Measurements from ENCODE around the gene PDGFRB. TPM values are rescaled to one million over a fixed set of nuclear protein-coding genes. Genes with fewer than 3 reads are reported as not detected.

PDGFRB gene
- total RNA-seq, 2 donors from 2014 or later = 24.1 to 34.2 TPM

- Histone ChIP-seq H3K4me3 (no peak overlapping the region), H3K27ac (peak overlapping the region in 1 of 4 donors; percentile 44), H3K36me3 (replicated peaks in 1 of 2; ENCODE audit: insufficient read depth in 1 of 2, low read depth in 2 of 2) (no peaks in the 10 kb centered on the region), H3K4me1 (no peaks in the 10 kb centered on the region), H3K27me3 (no peaks in the 10 kb centered on the region), H3K9me3 (no peaks in the 10 kb centered on the region)
- TF ChIP-seq POLR2A (IDR thresholded peaks at IDR 0.05) (no peak), CTCF (IDR thresholded peaks at IDR 0.05) (no peak)
- DNase-seq (no peak), ATAC-seq (no peak)
- 39 to 55% methylated on average over 4 of the region's 4 CpGs for WGBS, 2 donors
- intact Hi-C loops (cut with DNase I) = loop anchor here (10.0 kb wide), 1 partner anchor 278 kb away; no protein-coding TSS in a partner anchor
These were observed 895 bp upstream of the PDGFRB start for GRCh38 chr5:150156540-150156939.

- Histone ChIP-seq H3K9me3 (no peaks in the 10 kb centered on the region), H3K27me3 (no peaks in the 10 kb centered on the region), H3K36me3 (replicated peaks in 1 of 2; ENCODE audit: insufficient read depth in 1 of 2, low read depth in 2 of 2) (no peaks in the 10 kb centered on the region), H3K4me3 (no peak overlapping the region), H3K27ac (peak overlapping the region in 1 of 4 donors; percentile 44), H3K4me1 (no peaks in the 10 kb centered on the region)
- no peak for ATAC-seq
- TF ChIP-seq POLR2A (IDR thresholded peaks at IDR 0.05) = no peak
- no peak for TF ChIP-seq CTCF (IDR thresholded peaks at IDR 0.05)
- no peak for DNase-seq
- 17 to 33% methylated on average over 9 of the region's 9 CpGs for WGBS, 2 donors
- intact Hi-C loops (cut with DNase I) = loop anchor here (10.0 kb wide), 1 partner anchor 279 kb away; no protein-coding TSS in a partner anchor
These were observed 353 bp upstream of the PDGFRB start for GRCh38 chr5:150156027-150156368.

GRCh38 chr5:150154618-150155128 lies 972 bp downstream of the PDGFRB start:
- Histone ChIP-seq H3K27ac (peak overlapping the region in 2 of 4 donors; percentile 9 to 34), H3K4me1 (no peaks in the 10 kb centered on the region), H3K4me3 (no peak overlapping the region), H3K27me3 (no peaks in the 10 kb centered on the region), H3K9me3 (no peaks in the 10 kb centered on the region), H3K36me3 (replicated peaks in 1 of 2; ENCODE audit: insufficient read depth in 1 of 2, low read depth in 2 of 2) (no peaks in the 10 kb centered on the region)
- 68% methylated on average over 6 to 7 of the region's 7 CpGs for WGBS, 2 donors
- DNase-seq (no peak), ATAC-seq (no peak)
- intact Hi-C loops (cut with DNase I) = loop anchor here (10.0 kb wide), 1 partner anchor 280 kb away; no protein-coding TSS in a partner anchor
- TF ChIP-seq POLR2A (IDR thresholded peaks at IDR 0.05) = peak in 1 of 3 donors; percentile 1
- no peak for TF ChIP-seq CTCF (IDR thresholded peaks at IDR 0.05)

GRCh38 chr5:150153957-150154617 lies 1.6 kb downstream of the PDGFRB start:
- Histone ChIP-seq H3K27me3 (no peaks in the 10 kb centered on the region), H3K9me3 (no peaks in the 10 kb centered on the region), H3K36me3 (replicated peaks in 1 of 2; ENCODE audit: insufficient read depth in 1 of 2, low read depth in 2 of 2) (no peaks in the 10 kb centered on the region), H3K4me1 (no peaks in the 10 kb centered on the region), H3K27ac (peak overlapping the region in 2 of 4 donors; percentile 9 to 34), H3K4me3 (no peak overlapping the region)
- DNase-seq = no peak
- 71 to 88% methylated on average over 9 of the region's 9 CpGs for WGBS, 2 donors
- intact Hi-C loops (cut with DNase I) = loop anchor here (10.0 kb wide), 1 partner anchor 281 kb away; no protein-coding TSS in a partner anchor
- TF ChIP-seq POLR2A (IDR thresholded peaks at IDR 0.05) (peak in 1 of 3 donors; percentile 11), CTCF (IDR thresholded peaks at IDR 0.05) (no peak)
- no peak for ATAC-seq

Measured in body of pancreas (tissue), 4 donors.